ENCODE measurements around the gene SEMA4G. TPM values are rescaled to one million over a fixed set of nuclear protein-coding genes. Genes with fewer than 3 reads are reported as not detected.
A peak's percentile ranks its signal among the peaks of the same experiment; 100 is the strongest.

SEMA4G gene
- polyA plus RNA-seq, 1 donor from 2014 or later: 1.7 TPM

DNA sequence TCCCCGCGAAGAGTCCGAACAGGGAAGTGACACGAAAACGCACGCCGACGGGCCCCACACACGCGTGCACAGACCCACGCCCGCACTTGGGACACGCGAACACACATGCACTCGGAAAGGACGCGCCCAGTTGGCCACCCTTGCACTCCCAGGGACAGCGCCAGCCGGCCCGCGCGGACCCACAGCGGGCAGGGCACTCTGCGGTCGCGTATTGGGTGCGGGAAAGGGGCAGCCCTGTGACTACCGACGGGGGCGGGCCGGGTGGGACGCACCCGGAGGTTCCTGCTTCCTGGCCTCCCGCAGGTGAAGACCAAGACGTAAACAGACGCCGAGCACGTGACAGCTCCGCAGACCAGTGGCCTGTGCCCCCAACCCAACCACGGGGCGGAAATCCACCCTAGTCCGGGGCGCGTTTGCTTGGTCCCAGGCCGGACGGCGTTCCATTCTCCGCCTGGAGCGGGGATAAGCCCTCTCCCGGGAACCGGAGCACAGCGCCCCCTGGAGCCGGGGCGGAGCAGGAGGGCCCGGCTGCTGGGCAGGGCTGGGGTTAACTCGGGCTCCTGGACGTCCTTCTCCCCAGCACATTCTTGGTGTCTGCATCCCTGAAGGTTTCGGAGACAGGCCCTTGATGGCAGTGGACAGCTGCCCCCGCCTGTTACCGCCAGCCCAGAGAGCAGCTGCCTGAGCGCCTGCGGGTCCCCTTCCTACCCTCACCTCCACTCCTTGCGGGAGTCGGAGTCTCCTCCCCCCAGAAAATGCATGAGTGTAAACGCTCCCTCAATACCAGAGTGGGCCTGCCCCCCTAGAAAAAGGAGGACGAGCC is 28.3 kb downstream of the SEMA4G start:
- TF ChIP-seq TAF1 (IDR thresholded peaks at IDR 0.05; ENCODE audit: low read depth) (no peak), EZH2 (IDR thresholded peaks at IDR 0.05; ENCODE audit: borderline replicate concordance, insufficient read depth, low read length, poor library complexity, severe bottlenecking) (no peak), SMC3 (conservative IDR thresholded peaks at IDR 0.05; ENCODE audit: poor library complexity) (no peak), EP300 (conservative IDR thresholded peaks at IDR 0.05; ENCODE audit: poor library complexity, severe bottlenecking) (no peak), MXI1 (conservative IDR thresholded peaks at IDR 0.05; ENCODE audit: poor library complexity, severe bottlenecking) (no peak)
- TF ChIP-seq, protein P1, sequence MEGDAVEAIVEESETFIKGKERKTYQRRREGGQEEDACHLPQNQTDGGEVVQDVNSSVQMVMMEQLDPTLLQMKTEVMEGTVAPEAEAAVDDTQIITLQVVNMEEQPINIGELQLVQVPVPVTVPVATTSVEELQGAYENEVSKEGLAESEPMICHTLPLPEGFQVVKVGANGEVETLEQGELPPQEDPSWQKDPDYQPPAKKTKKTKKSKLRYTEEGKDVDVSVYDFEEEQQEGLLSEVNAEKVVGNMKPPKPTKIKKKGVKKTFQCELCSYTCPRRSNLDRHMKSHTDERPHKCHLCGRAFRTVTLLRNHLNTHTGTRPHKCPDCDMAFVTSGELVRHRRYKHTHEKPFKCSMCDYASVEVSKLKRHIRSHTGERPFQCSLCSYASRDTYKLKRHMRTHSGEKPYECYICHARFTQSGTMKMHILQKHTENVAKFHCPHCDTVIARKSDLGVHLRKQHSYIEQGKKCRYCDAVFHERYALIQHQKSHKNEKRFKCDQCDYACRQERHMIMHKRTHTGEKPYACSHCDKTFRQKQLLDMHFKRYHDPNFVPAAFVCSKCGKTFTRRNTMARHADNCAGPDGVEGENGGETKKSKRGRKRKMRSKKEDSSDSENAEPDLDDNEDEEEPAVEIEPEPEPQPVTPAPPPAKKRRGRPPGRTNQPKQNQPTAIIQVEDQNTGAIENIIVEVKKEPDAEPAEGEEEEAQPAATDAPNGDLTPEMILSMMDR (IDR thresholded peaks at IDR 0.05; ENCODE audit: poor library complexity, severe bottlenecking): peak; percentile 67
- Histone ChIP-seq H3K9ac (ENCODE audit: low read length) (peak overlapping the region; percentile 96), H2AFZ (ENCODE audit: low read depth, low read length) (peak overlapping the region; percentile 10), H3K9me2 (ENCODE audit: insufficient read depth, low read length) (no peaks in the 10 kb centered on the region), H3K4me3 (ENCODE audit: low read length) (peak overlapping the region; percentile 88), H3K27me3 (ENCODE audit: insufficient read depth, low read depth, low read length) (peaks cover 10% of the 10 kb centered on the region), H3K36me3 (ENCODE audit: insufficient read depth, low read length) (no peaks in the 10 kb centered on the region), H3F3A (ENCODE audit: insufficient read depth, low read length, poor library complexity, severe bottlenecking) (no peaks in the 10 kb centered on the region), H3K27ac (ENCODE audit: low read length) (peak overlapping the region; percentile 85), H3K9me3 (ENCODE audit: low read length) (no peaks in the 10 kb centered on the region), H3K4me2 (ENCODE audit: low read length) (peak overlapping the region; percentile 25), H3K79me2 (replicated peaks; ENCODE audit: insufficient read depth, low read length) (peaks cover 19% of the 10 kb centered on the region), H4K20me1 (ENCODE audit: insufficient read depth) (no peaks in the 10 kb centered on the region)

DNA sequence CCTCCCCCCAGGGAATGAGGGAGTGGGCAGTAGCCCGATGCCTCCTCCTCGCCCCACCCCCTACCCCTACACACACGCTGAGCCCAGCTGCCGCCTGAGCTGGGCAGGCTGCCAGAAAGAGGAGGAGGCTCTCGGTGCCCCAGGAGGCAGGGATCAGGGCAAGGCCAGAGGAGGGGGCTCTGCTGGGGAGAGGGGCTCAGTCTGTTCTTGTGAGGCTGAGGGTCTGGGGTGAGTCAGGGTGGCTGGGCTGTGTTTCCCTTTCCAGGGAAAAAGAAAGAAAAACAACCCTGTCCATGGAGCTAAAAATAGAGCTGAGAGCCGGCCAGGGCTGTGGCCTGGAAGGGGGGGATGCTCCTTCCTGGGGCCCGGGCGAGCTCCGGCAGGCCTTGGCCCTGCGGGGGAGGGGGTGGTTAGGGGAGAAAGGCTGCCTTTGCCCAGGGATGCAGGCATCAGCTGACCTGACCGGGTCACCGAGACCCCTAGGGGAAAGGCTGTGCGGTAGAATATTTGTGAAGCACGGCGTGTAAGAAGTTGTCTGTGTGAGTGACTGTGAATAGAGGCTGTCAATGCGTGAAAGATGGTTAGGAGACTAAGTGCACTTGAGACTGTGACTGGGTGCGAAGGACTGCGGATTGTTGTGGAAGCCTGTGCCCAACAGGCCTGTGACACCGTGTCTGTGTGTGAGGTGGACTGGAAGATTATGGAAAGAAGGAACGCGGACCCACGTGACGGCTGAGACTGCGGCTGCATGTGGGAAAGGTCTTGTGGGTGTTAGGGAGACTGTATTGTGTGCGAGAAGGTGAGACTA is 29.1 kb downstream of the SEMA4G start:
- H3K9me3 ChIP-seq (ENCODE audit: low read length): no peaks in the 10 kb centered on the region
- no peaks in the 10 kb centered on the region for H3F3A ChIP-seq (ENCODE audit: insufficient read depth, low read length, poor library complexity, severe bottlenecking)
- H3K9ac ChIP-seq (ENCODE audit: low read length): peak overlapping the region; percentile 96
- H3K4me3 ChIP-seq (ENCODE audit: low read length): peak overlapping the region; percentile 88
- TF ChIP-seq, protein P2, sequence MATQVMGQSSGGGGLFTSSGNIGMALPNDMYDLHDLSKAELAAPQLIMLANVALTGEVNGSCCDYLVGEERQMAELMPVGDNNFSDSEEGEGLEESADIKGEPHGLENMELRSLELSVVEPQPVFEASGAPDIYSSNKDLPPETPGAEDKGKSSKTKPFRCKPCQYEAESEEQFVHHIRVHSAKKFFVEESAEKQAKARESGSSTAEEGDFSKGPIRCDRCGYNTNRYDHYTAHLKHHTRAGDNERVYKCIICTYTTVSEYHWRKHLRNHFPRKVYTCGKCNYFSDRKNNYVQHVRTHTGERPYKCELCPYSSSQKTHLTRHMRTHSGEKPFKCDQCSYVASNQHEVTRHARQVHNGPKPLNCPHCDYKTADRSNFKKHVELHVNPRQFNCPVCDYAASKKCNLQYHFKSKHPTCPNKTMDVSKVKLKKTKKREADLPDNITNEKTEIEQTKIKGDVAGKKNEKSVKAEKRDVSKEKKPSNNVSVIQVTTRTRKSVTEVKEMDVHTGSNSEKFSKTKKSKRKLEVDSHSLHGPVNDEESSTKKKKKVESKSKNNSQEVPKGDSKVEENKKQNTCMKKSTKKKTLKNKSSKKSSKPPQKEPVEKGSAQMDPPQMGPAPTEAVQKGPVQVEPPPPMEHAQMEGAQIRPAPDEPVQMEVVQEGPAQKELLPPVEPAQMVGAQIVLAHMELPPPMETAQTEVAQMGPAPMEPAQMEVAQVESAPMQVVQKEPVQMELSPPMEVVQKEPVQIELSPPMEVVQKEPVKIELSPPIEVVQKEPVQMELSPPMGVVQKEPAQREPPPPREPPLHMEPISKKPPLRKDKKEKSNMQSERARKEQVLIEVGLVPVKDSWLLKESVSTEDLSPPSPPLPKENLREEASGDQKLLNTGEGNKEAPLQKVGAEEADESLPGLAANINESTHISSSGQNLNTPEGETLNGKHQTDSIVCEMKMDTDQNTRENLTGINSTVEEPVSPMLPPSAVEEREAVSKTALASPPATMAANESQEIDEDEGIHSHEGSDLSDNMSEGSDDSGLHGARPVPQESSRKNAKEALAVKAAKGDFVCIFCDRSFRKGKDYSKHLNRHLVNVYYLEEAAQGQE (IDR thresholded peaks at IDR 0.05; ENCODE audit: borderline replicate concordance): no peak
- TF ChIP-seq POLR2AphosphoS5 (IDR thresholded peaks at IDR 0.05) (peak; percentile 75), EP300 (conservative IDR thresholded peaks at IDR 0.05; ENCODE audit: poor library complexity, severe bottlenecking) (peak; percentile 59)
- peaks cover 10% of the 10 kb centered on the region for H3K27me3 ChIP-seq (ENCODE audit: insufficient read depth, low read depth, low read length)
- H4K20me1 ChIP-seq (ENCODE audit: insufficient read depth): no peaks in the 10 kb centered on the region
- peaks cover 22% of the 10 kb centered on the region for H3K79me2 ChIP-seq (replicated peaks; ENCODE audit: insufficient read depth, low read length)
- peak overlapping the region; percentile 69 for H3K4me2 ChIP-seq (ENCODE audit: low read length)
- H3K36me3 ChIP-seq (ENCODE audit: insufficient read depth, low read length): no peaks in the 10 kb centered on the region
- H3K27ac ChIP-seq (ENCODE audit: low read length): peak overlapping the region; percentile 85
- H3K9me2 ChIP-seq (ENCODE audit: insufficient read depth, low read length): no peaks in the 10 kb centered on the region
- peak overlapping the region; percentile 10 for H2AFZ ChIP-seq (ENCODE audit: low read depth, low read length)
